Measurements from ENCODE around the gene FBXL20.

DNA sequence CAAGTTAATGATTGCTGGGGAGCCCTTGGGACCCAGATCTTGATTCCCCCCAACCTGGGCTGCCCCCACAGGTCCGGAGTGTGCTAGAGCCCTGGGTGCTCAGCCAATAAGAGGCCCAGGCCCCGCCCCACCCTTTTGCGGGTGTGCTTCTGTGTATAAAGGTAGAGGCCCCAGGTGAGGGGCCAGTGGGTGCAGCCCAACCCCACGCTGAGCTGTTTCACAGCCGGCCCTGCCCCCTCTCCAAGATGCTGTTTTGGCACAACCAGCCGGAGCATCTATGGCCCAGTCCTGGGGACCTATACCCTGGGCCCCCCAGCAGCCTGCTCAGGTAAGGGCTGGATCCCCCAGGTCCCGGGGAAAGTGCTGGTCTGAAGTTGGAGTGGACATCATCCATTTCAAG, 163.8 kb downstream of the FBXL20 start:
- TF ChIP-seq, protein P1, sequence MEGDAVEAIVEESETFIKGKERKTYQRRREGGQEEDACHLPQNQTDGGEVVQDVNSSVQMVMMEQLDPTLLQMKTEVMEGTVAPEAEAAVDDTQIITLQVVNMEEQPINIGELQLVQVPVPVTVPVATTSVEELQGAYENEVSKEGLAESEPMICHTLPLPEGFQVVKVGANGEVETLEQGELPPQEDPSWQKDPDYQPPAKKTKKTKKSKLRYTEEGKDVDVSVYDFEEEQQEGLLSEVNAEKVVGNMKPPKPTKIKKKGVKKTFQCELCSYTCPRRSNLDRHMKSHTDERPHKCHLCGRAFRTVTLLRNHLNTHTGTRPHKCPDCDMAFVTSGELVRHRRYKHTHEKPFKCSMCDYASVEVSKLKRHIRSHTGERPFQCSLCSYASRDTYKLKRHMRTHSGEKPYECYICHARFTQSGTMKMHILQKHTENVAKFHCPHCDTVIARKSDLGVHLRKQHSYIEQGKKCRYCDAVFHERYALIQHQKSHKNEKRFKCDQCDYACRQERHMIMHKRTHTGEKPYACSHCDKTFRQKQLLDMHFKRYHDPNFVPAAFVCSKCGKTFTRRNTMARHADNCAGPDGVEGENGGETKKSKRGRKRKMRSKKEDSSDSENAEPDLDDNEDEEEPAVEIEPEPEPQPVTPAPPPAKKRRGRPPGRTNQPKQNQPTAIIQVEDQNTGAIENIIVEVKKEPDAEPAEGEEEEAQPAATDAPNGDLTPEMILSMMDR (IDR thresholded peaks at IDR 0.05): no peak
- TF ChIP-seq POLR2AphosphoS5 (IDR thresholded peaks at IDR 0.05) (no peak), POLR2A (IDR thresholded peaks at IDR 0.05) (no peak)

All from prostate gland (tissue), 2 donors.